NCI-H82 treated with DMSO at 0.1 percent for 48 hours (cell line): ENCODE results near the gene ANKS1A.

Source experiments
- DNase-seq: peaks from one replicate; lab custom pipeline; 2025; ENCODE audit not compliant: unreplicated experiment; lab: John Stamatoyannopoulos, UW

The ANKS1A gene

DNA sequence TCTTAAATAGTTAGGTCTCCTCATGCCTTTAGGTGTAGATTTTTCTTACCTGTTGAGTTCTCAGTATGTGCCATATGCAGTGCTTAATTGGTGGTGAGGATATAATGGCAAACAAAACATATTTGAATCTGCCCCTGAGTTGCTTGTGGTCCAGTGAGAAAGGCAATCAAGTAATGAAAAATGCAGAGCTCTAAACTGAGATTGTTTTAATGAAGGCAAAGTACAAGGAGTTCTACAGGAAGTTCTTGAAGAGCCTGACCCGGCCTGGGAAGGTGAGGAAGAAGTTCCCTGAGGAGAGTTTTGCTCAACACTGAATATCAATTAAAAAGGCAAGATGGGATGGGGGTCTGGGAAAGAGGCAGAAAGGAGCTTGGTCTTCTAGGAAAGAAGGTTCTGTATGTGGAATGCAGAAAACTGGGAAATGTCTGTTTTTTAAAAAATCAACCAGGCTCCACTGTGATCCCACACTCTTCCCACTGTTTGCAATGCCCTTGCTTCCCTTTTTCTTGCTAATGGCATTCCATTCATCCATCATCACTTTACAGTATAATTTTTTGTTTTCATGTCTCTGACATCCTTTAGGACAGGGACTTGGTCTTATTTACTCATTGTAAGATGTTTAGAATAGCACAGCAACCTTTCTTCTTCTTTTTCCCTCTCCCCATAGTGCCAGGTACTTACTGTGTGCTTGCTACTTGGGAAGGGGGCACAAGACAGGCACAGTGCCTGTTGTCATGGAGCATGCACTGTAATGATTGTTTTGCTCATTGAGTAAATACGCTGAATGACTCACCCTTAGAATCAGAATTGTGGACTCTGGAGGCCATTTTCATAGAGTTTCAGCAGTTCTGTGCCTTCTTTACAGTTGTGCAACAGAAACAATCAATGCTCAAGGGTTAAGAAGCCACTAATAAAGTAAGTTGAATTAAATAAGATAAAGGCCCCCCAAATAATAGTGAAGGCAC is 64.3 kb downstream of the ANKS1A start:
- DNase-seq, result no peak

DNA sequence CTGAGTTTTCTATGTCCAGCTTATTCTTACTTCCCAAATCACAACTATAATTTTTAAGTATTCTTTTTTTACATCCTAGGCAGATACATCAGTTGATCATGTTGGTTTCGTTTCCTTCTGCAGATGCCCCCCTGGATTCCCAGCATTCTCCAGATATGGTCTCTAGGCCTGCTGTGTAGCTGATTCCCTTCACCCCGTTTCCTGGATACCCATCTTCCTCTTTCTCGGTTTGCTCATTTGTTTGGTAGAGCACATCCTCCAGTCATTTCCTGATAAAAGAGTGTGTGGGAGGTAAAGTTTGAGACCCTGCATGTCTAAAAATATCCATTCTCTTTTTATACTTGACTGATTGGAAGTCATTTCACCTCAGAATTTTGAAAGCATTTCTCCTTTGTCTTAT is 66.4 kb downstream of the ANKS1A start:
- no peak for DNase-seq

DNA sequence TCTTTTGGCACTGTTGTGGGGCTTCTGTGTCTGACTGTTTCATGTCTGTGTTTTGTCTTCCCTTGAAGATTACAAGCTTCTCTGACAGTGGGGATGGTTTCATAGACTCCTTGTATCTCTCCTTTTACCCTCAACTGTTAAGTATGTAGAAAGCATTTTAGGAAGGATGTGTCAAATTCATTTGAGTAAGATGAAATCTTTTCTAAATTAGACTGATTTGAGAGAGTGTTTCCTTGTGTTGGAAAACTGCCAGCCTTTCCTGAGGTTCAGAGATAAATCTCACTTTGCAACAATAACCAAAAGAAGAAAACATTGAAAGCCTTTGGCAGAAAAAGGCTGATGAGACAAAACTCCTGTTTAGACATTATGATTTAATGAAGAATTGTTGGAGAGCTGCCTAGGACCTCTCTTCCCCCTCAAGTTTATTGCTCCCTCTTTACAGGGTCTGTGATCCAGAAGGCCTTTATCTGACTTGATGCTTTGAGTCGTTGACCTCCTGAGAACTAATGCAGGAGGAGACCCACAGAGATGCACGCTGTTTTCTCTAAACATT is 68.3 kb downstream of the ANKS1A start:
- DNase-seq, result no peak

DNA sequence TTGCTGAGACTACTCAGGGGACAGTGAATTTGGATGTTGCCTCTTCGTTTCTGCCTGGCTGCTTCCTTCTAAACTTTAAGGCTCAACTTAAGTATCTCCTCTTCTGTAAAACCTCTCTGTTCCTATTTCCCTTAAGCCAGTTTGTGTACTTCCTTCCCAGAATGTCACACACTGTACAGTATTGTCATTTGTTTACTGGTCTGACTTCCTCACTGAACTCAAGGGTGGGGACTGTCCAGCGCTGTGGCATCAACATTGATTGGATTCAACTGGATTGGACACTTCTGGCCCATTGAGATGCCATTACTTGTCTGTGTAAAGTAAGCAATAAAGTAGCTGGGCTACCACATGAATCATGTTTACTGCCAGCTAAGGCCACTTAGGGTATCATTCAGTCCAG is 69.7 kb downstream of the ANKS1A start:
- DNase-seq, result no peak

DNA sequence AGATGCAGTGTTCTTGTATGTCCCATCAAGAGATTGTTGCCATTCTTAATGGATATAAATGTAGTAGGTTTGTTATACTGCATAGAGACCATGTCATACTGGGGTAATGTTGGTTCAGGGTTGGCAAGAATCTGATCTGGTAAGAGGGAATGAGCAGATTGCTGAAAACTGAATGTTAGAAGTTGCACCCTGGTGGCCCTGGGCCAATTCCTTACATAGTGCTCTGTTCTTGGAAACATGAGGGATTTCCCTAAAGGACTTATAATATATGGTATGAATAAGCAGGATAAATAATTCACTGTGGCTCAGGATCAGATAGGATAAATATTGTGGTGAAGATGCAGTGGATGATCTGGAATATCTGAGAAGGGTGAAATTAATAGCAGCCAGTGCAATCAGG is 70.2 kb downstream of the ANKS1A start:
- no peak for DNase-seq

DNA sequence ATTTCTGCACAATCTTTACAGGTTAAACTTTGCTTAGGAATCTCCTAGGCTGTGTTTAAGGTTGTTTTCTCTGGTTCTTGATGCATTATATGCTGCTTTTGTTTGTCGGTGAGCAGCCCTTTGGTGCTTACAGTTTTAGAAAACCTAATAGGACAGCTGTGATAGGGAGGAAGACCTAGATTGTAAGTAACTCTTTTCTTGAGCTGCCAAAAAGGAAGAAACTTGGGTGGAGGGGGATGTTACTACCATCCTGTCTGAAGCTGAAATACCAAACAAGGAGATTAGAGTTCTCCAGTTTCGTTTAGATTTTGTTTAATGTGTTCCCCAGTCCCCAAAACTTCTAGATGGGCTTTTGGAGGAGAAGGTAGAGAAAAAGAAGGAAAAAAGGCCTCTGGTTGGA is 72.0 kb downstream of the ANKS1A start:
- DNase-seq, result no peak

DNA sequence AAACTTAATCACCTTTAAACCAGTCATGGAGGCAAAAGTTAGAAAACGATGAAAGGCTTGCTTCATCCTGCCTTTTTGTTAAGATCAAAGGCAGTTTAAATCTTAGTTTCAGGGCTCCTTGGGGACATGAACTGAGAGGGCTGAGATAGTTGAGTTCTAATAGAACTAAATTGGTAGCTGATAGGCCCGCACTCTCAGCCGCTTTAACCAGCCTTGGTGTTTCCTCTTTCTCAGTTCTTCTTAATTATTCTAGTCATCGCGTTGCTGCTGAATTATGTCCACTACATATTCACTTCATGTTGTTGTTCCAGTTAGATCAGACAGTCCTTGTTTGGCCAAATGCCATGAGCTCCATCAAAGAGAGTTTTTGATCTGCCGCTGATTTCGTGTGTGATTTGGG is 72.5 kb downstream of the ANKS1A start:
- DNase-seq, result no peak

DNA sequence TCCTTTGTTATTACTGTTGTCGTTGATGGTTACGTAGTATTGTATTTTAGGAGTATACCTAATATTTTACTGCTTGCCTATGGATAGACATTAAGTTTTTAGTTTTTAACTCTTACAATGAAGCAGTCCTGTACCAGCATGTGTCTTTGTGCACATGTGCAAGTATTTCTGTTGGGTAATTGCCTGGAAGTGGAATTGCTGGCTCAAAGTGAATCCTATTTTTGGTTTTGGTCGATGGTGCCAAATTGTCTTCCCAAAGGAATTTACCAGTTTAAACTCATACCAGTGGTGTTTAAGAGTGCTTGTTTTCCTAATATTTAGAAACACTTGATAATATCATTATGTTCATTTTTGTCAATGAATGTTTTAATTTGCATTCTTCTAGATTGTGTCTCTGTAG is 75.5 kb downstream of the ANKS1A start:
- no peak for DNase-seq

DNA sequence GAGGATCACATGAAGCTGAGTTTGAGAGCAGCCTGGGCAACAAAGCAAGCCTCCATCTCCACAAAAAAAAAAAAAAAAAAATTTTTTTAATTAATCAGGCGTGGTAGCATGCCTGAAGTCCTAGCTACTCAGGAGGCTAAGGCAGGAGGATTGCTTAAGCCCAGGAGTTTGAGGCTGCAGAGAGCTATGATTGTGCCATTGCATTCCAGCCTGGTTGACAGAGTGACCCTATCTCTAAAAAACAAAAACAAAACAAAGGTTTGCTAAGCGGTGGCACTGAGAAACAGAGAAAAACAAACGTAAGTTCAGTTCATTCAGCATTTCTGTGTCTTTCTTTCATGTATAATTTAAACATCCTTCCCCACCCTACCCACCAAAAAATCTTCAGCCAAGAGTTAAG is 78.4 kb downstream of the ANKS1A start:
- DNase-seq, result no peak

DNA sequence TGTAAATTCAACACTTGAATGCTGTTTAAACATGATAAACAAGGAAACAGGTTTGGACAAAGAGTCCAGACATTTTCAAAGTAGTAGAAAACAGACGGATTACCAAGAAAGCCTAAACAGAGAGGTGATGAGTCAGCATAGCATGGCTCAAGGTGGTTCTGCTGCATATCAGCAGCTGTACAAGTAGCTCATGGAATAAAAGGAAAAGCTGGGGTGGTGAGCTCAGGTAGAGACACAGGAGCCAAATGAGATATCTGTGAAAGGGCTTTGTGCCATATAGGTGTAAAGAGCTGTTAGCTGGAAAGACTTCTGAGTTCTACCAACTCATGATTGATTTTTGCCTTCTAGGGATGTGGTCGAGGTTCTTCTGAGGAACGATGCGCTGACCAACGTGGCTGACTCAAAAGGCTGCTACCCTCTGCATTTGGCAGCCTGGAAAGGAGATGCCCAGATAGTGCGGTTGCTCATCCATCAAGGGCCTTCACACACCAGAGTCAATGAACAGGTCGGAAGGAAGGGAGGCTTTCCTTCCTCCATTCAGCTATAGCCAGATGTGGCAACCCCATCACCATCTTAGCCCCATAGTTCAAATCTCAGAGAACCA is 80.7 kb downstream of the ANKS1A start:
- DNase-seq, result no peak

DNA sequence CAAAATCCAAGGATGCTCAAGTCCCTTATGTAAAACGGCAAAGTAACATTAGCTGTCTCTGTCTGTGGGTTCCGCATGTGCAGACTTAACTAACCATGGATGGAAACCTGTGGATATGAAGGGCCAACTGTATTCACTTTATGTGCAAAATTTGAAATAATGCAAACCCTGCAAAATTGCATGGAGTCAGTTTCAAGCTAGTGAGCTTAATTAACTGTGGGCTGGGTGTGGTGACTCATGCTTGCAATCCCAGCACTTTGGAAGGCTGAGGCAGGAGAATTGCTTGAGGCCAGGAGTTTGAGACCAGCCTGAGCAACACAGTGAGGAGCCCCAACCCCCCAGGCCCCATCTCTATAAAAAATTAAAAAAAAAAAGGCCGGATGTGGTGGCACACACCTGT is 81.4 kb downstream of the ANKS1A start:
- DNase-seq, result no peak

DNA sequence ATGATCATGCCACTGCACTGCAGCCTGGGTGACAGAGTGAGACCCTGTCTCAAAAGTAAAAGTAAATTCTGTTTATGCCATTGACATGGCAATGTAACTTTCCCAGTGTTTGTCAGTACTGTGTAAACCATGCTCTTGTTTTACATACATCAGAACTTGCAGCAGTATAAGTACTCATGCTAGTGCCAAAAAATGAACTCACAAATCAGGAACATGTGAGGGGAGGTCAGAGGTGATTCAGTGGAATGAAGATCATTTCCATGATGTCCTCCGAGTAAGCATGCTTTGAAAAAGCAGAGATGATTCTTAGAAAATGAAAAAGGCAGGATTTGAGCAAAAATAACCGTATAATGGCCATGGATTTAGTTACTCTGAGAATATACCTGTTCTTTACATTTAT is 81.9 kb downstream of the ANKS1A start:
- DNase-seq, result no peak

DNA sequence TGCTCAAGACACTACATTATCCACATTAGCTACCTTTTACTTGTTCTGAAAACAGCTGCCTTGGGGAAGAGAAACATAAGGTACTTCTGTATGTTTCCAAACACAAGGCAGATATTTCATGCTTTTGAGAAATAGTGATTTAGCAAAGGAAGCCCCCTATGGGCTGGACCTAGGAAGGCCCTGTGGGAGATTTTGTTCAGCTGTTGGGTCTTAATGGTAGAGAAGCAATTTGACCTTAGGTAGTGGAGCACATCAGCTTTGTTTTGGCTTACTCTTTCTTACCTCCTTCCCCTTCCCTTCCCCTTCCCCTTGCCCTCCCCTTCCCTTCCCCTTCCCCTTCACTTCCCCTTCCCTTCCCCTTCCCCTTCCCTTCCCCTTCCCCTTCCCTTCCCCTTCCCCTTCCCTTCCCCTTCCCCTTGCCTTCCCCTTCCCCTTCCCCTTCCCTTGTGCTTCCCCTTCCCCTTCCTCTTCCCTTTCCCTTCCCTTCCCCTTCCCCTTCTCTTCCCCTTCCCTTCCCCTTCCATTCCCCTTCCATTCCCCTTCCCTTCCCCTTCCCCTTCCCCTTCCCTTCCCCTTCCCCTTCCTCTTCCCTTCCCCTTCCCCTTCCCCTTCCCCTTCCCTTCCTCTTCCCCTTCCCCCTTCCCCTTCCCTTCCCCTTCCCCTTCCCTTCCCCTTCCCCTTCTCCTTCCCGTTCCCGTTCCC is 84.6 kb downstream of the ANKS1A start:
- DNase-seq, result no peak

DNA sequence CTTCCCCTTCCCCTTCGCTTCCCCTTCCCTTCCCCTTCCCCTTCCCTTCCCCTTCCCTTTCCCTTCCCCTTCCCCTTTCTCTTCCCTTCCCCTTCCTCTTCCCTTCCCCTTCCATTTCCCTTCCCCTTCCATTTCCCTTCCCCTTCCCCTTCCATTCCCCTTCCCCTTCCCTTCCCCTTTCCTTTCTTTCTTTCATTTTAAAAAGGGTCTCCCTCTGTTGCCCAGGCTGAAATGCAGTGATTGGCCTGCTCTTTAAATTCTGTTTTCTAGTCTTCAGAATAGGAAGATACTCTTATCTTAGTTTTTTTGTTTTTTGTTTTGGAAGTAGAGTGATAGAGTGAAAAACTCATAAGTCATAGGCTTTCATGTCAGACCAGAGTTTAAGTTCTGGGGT is 85.2 kb downstream of the ANKS1A start:
- DNase-seq, result no peak

DNA sequence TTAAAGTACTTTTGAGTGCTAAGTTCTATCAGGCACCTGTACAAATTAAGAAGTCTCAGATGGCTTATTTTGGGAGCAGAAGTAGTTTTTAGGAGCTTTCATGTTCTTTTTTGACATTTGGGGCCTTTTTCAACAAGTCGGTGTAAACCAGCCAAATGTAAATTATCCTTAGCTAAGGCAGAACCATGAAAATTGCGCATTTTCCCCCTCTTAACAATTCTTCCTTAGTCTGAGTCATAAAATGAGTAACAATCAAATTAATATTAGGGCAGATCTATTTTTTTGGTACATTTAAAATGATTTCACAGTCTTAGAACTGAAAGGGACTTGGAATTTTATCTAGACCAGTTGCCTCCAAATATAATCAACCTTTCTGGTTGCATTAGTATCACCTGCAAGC is 87.2 kb downstream of the ANKS1A start:
- no peak for DNase-seq

DNA sequence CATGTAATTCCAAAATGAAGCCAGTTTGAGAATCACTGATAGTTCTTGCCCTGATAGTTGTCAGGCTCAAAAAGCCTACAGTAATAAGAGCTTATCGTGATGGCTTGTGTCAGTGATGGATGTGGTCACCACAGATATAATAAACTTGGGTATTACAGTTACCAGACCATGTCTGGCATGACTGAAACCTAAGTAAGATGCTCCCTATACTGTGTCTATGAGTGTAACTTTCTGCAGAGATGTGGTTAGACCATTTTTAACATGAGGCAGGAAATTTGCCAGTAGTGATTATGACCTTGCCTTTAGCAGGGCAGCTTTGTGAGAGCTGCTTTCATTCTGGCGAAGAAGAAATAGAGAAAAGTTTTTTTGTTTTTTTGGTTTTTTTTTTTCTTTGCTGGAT is 90.2 kb downstream of the ANKS1A start:
- no peak for DNase-seq

DNA sequence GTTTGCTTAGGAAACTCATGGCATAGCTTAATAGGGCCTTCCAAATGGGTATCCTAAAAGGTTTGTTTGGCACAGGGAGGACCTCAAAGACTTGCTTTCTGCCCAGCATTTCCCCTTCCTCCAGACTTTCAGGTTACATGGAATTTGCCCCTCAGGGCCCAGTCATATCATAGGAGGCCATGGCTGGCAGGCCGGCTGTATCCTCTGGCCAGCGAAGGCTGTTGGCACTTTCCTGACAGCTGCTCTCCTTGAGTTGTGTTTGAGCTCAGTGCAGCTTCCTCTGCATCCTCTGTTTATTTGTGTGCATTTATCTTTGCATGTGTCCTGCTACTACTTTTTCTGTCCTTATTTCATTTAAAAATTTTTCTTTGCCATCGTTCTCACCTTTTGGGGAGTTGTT is 90.9 kb downstream of the ANKS1A start:
- no peak for DNase-seq

DNA sequence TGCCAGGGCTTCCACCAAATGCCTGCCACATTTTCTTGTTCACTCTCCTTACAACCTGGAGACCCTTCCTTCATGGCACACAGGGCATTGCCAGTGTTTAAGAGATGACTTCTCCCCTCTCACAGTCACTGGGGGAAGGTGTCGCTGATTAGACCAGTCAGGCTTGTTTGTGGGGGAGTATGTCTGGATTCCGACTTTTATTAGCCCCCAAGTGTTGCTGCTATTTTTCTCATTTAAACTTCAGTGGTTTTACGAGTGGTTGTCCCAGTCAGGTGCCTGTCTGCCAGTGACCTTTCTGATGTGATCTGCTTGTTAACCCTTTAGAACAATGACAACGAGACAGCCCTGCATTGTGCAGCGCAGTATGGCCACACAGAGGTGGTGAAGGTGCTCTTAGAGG is 92.3 kb downstream of the ANKS1A start:
- DNase-seq, result no peak

DNA sequence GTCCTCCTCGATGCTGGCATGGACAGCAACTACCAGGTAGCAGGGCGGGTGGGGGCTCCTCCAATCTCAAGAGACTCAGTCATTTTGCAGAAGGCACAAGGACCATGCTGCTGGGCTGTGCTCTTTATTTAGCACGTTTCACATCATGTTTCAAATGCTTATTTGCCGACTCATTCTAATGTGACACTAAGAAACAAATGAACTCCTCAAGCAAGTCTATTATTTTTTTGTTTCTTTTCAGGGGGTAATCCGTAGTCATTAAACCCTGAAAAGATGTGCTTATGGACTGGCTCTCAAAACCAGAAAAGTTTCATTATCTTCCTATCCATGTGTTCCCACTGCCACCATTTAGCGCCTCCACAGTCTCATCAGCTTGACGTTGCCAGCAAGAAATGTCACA is 92.9 kb downstream of the ANKS1A start:
- DNase-seq, result no peak

DNA sequence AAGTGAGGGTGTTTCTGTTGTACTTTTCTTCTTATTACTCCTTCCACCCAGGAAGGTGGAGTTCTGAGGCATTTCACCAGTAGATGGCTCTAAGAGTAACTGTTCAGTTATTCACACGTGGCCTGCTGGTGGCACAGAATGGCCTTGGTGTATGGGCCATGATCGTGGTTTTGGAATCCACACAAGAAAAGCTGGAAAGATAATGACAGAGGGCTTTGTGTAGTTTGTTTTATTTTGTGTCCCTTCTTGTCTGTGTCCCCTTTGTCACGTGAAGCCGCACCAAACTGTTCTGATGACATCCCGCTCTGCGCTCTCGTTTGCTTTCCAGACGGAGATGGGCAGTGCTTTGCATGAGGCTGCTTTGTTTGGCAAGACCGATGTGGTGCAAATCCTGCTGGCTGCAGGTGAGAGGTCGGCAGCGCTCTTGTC is 93.4 kb downstream of the ANKS1A start:
- no peak for DNase-seq

DNA sequence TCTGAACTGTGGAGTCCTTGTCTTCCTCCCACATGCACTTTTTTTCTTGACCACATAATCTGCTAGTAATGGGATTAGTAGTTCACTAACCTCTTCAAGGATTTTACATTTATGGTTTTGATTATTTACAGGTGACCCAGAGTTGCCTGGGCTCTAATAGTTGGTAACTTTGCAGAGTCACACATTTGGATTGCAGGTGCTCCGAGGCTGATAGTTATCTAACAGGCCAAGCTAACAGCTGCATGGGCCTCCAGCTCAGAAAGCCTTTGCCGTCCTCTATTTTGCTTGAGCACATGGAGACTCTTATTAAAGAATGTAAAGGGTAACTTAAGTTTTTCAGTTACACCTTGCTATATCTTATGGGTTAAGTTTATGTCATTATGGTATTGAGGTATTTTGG is 95.4 kb downstream of the ANKS1A start:
- DNase-seq, result no peak

DNA sequence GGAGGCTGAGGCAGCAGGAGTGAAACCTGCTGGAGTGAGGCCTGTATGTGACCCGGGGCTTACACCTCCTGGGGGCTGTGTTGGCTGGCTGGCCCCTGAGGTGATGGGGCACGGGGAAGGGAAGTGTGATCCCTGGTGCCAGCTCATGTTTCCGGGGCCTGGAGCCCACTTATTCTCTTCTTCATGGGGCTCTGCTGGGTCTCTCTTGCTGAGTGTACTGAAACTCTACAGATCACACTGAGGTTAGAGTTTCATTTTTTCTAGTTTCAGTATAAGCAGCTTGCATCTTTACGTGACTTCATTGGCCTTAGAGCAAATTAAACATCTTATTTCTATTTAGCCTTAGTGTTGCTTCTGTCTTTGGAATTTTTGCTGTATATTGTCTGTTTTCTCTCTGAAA is 96.2 kb downstream of the ANKS1A start:
- DNase-seq, result no peak
